GM18505 (cell line): ENCODE results near the gene TEX2.
"Not testable (repeated sequence)": the region's sequence is repeated elsewhere in the genome, so short reads cannot be mapped to it uniquely, and the experiment has no call there.

Experiments
- ATAC-seq: cut with Tn5 transposase; IDR thresholded peaks from one replicate; pipeline ENCODE4 v1.9.1; 2021; ENCODE audit not compliant: unreplicated experiment
- POLR2A ChIP-seq: IDR thresholded peaks from 4 replicates; pipeline ENCODE4 v1.6.1; 2011; ENCODE audit warnings: borderline replicate concordance; ENCODE audit not compliant: insufficient read depth, insufficient read length; ENCODE audit errors: extremely low read depth

Gene TEX2

DNA sequence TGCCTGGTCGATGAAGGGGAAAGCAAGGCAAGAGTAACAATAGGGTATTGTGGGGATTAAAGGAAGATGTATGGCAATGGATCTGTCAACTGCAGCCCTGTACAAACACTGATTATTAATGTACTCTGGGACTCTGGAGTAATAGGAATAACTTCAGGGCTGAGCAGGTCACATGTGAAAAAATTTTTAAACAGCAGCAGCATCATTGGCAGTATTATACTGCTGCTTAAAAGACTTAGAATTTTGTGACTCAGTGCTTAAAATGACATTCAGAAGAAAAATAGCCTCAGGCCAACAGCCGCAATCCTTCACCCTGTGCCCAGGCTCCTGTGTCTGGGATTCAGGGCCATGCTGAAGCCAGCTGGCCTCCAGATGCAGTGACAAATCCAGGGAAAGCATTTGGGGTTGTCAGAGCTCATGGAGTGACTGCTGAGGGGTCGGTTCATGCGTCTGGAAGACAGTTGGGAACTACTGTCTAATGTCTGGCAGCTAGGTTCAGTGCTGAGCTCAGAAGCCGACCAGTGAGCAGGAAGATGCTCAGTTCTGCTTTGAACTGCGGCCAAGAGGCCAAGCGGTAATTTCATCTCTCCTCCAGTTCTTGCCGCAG is 22.2 kb downstream of the TEX2 start:
- TF ChIP-seq POLR2A, result no peak
- no peak for ATAC-seq

GRCh38 chr17:64240261-64240740 is 22.8 kb downstream of the TEX2 start:
- ATAC-seq, result no peak
- no peak for TF ChIP-seq POLR2A

- ATAC-seq, result not testable (repeated sequence)
These were observed 24.6 kb downstream of the TEX2 start for GRCh38 chr17:64238449-64238848.

DNA sequence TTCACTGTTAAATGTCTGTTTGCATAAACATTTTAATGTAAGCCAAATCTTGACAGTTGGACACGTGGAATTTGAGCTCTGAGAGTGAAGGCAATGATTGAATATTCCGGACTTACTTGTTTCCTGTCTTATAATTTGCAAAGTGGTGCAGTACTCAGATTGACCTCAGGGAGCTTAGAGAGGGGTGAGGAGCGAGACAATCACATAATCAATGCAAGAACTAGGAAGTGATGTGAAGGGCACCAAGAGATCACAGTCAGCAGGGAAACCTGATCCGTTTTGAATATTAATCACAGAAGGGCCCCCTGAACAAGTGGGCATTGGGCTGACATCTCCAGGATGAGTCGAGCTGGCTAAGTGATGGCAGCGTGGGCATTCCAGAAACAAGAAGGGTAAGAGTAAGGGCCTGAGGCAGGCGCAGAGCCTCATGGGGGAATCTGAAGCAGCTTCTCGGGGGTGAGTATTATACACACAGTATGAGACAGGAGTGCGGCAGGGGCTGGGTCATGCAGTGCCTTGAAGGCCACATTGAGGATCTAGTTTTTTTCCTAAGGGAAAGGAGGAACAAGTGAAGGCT is 26.1 kb downstream of the TEX2 start:
- ATAC-seq, result no peak
- no peak for TF ChIP-seq POLR2A

DNA sequence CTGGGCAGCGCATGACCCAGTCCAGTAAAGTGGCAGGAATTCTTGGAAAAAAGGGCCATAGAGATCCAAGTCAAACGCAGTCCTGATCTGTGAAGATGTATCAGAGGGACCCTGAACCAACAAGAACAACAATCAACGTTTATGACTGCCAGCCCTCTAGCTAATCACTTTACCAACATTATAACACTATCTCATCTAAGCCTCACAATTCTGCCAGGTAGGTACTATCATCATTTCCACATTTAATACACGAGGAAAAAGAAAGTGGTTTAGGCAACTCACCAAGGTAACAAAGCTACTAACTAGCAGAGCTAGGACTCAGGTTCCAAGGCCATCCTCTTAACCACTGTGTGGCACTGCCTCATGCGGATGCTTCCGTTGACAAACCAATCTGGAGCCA is 28.1 kb downstream of the TEX2 start:
- no peak for ATAC-seq
- no peak for TF ChIP-seq POLR2A

DNA sequence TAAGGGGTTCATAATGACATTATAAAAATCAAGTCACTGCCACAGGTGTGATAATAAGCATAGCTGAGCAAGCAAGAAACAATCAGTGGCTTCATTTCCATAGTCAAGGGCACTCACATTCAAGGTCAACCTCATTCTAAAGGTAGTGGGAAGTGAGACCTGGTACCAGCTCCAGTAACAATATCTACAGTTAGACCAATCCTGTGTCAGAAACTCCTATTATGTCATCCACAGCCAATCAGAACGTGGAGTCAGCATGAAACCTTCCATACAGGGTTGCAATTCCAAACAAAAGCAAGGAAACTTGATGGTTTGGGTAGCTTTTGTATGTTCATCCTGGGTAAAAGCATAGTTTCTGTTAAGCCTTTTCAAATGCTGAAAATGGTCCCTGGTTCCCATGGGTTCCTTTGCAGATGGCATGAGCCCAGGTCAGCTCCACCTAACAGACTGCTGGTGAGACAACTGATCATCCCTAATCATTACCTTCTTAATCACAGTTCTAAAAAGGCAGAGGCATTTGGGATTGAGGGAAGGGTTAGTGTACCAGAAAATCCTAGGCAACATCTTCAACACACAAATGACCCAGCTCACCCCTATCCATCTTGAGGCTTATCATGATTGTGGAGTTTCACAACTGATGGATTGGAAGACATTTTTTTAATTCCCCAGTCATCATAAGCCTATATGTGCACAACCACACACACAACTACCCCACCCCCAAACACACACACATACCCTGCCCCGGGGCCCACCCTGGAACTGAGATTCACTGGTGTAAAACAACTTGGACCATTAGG is 30.4 kb downstream of the TEX2 start:
- ATAC-seq, result no peak
- TF ChIP-seq POLR2A, result no peak

DNA sequence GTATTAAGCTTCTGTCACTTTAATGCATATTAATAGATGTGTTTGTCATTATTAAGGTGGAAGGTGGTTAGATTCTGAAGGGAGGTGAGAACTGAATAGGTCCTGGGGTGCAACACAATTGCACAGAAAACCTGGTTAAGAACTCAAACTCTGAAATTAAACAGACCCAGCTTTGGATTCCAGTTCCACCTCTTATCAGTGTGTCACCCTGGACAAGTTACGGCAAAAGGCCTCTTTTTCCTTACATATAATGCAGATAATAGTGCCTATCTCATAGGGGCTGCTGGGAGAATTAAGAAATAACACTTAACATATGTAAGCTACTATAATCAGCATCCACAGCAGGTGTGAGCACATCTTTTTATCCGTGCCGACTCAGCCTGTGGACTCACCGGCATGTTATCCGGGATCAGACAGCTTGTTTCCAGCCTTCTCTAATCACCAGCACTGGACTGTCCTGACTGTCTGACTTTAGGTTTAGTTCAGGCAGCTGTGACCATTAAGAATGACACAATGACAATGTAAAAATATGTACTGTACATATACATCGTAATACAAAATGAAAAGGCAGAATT is 31.4 kb downstream of the TEX2 start:
- ATAC-seq, result no peak
- TF ChIP-seq POLR2A, result no peak

GRCh38 chr17:64230791-64231408 is 32.2 kb downstream of the TEX2 start:
- TF ChIP-seq POLR2A, result no peak
- no peak for ATAC-seq

DNA sequence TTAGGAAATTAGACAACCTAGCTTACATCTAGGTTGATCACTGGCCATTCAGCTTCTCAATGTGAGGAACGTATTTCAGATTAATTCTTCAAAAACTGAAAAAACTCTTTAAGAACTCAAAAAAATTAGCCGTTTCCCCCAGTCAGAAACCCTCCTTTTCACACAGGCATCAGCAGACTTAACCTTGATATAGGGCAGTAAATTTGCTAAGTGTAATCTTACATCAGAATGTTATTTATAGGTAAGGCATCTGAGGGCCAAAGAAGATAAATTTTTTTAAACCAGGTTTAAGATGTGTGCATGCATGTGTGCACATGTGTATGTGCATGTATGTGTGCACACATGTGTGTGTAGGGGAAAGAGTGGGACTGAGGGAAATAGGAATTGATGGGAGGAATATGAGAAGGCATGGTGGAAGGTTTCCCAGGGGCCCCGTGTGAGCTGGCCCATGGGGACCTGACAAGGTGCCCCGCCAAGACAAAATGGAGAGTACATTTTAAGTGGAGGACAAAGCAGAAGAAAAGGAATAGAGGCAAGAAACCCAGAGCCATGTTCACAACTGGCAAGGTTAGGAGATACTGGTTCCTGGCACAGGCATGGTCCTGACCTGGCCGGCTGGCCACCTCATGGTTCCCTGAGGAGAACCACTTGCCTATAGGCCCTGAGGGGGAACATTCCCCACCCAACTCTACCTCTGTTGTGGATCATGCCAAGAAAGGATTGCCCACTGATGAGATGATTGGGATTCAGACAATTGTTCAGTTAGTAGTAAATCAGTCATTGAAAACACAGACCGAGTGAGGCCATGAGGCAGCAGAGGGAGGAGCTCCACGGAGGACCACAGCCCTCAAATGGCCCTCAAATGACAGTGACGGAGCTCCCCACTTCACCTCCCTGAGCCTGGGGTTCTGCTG is 33.0 kb downstream of the TEX2 start:
- TF ChIP-seq POLR2A, result no peak
- ATAC-seq, result no peak

DNA sequence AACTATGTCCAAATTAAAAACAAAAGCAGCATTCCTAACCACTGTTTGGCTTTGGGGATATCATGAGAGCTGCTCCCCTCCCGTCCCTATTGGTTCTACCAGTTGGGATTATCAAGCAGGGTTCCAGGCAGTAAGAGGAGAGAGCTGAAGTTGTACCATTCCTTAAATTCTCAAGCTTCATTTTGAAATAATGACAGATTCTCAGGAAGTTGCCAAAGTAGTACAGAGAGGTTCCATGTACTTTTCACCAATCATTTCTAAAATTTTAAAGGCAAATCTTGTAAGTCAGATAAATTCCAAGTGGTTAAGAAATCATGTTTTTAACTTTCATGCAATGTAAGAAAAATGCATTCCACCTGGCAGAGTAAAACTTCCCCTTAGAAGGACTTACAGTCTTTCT is 36.9 kb downstream of the TEX2 start:
- TF ChIP-seq POLR2A, result no peak
- ATAC-seq, result no peak

DNA sequence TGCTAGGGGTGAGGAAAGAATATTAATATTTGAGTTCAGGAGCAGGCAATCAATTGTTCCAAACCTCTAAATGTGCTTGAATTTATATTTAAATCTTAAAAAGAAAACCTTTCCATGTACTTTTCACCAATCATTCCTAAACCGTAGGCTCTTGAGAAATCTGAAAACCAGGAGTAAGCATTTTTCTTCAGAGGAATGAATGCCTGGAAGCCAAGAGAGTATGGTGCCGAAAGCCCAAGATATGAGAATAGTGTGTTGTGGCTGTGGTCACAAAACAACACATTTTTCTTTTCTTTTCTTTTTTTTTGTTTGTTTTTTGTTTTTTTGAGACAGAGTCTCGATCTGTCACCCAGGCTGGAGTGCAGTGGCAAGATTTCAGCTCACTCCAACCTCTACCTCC is 37.6 kb downstream of the TEX2 start:
- no peak for ATAC-seq
- no peak for TF ChIP-seq POLR2A

GRCh38 chr17:64223931-64224629 is 39.0 kb downstream of the TEX2 start:
- no peak for ATAC-seq

More at GRCh38 chr17:64223931-64224629, 39.0 kb downstream of the TEX2 start:
- TF ChIP-seq POLR2A, result no peak
